Stimulated activated CD8-positive, alpha-beta memory T cell treated with anti-CD3 and anti-CD28 coated beads, Interleukin-15, amount 100 ng/mL, for 24 hours (primary cell): ENCODE measurements around the gene MYMX.

Source experiments
- DNase-seq: peaks from one replicate; pipeline ENCODE4 v3.0.0-alpha.2; 2020; ENCODE audit warnings: low read depth

Gene MYMX

GRCh38 chr6:44264154-44265006, 47.7 kb downstream of the MYMX start:
- DNase-seq = no peak

- DNase-seq = peak; percentile 97
These were observed 48.4 kb downstream of the MYMX start, which contains the start of gene NFKBIE for GRCh38 chr6:44265007-44265721. Gene NFKBIE (minus strand): TSS chr6:44265551. CDS start chr6:44265346, 205 bp downstream.

DNA sequence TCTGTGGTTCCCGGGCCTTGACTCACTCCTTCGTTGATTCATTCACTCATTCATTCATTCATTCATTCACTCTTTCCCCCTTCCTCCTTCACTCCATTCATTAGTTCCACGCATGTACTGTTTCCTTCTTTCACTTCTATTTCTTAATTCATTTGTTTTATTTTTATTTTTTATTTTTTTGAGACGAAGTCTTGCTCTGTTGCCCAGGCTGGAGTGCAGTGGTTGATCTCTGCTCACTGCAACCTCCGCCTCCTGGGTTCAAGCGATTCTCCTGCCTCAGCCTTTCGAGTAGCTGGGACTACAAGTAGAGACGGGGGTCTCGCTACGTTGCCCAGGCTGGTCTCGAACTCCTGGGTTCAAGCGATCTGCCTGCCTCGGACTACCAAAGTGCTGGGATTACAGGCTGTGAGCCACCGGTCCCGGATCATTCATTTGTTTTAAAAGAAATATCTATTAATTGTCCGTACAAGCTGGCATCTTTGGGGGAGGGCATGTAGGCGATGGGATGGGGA, 49.1 kb downstream of the MYMX start:
- DNase-seq = no peak

- DNase-seq = no peak
These were observed 49.6 kb downstream of the MYMX start for GRCh38 chr6:44266347-44266746.

GRCh38 chr6:44267252-44267651, 50.5 kb downstream of the MYMX start:
- DNase-seq = no peak
